Immature natural killer cell (primary cell): Measurements from ENCODE around the gene CLDN22. TPM values are rescaled to one million over a fixed set of nuclear protein-coding genes. Genes with fewer than 3 reads are reported as not detected.

ENCODE experiments used
- DNase-seq, 3 donors: peaks; one replicate each; pipeline ENCODE4 v3.0.0; 2022; ENCODE audit warnings: mixed read lengths in 1 of 3
- H3K27ac Mint-ChIP-seq, 6 donors: one replicate each; pipeline ENCODE4 v1.8.0; 2020; ENCODE audit warnings: mixed read lengths in 6 of 6, mild to moderate bottlenecking in 5 of 6, inconsistent platforms in 4 of 6, moderate library complexity in 3 of 6
- H3K27me3 Mint-ChIP-seq, 3 donors: one replicate each; pipeline ENCODE4 v1.8.0; 2020 to 2021; ENCODE audit warnings: low read depth in 3 of 3, mild to moderate bottlenecking in 3 of 3, mixed read lengths in 3 of 3, moderate library complexity in 3 of 3, inconsistent platforms in 1 of 3
- H3K36me3 Mint-ChIP-seq, 3 donors: one replicate each; pipeline ENCODE4 v1.8.0; 2020; ENCODE audit warnings: mixed read lengths in 3 of 3, inconsistent platforms in 2 of 3, mild to moderate bottlenecking in 2 of 3
- H3K4me1 Mint-ChIP-seq, 2 donors: one replicate each; pipeline ENCODE4 v1.8.0; 2020; ENCODE audit warnings: inconsistent platforms in 2 of 2, mild to moderate bottlenecking in 2 of 2, mixed read lengths in 2 of 2, moderate library complexity in 1 of 2
- H3K4me3 Mint-ChIP-seq, 5 donors: one replicate each; pipeline ENCODE4 v1.8.0; 2020; ENCODE audit warnings: mild to moderate bottlenecking in 5 of 5, mixed read lengths in 5 of 5, inconsistent platforms in 3 of 5, moderate library complexity in 3 of 5
- H3K9me3 Mint-ChIP-seq, 6 donors: one replicate each; pipeline ENCODE4 v1.8.0; 2020; ENCODE audit warnings: mild to moderate bottlenecking in 6 of 6, mixed read lengths in 6 of 6, inconsistent platforms in 4 of 6, moderate library complexity in 3 of 6
- polyA plus RNA-seq, 3 donors: library from polyadenylated mRNA; unstranded; fragments of 300-500 nt; fragmentation: Illumina TruSeq; gene quantifications; one replicate each; pipeline ENCODE4 v1.2.3, GENCODE V29; 2021

The CLDN22 gene
- under 1 TPM in 1 of 3 donors, not detected in 2; 0.52 TPM for polyA plus RNA-seq

DNA sequence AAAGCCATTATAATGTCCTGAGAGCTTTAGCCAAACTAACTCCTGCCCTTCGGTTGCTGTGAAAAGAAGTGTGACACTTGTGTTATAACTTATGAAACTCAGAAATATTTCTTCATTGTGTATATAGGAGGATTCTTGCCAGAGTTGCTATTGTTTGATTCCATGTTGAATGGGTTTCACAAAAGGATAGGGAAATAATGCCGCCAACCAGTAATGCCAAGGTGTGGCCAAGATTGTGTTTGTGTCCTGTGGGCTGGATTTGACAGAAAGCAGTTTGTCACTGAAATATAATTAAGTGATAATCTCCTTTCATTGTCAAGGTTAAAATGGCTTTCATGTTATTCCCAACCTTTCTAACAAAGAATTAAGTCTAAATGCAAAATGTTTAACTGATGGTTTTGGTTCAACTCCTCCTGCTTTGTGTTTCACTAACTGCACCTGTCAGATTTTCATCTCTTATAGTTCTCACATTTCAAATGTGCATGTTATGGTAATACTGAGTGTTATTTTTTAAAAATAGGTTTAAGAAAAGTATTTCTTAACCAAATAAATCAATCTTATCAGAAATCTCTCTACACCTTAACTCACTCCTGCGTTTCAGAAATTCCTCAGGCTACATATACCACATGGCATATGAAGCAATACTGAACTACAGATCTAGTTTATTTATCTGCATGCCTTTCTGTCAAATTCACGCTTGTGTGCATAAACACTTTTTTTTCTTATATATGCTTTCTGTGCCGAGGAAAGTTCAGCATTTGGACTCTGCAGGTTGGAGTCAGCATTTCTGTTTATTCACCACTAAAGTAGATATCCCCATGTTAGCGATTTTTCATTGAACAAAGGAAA is at the start of gene CLDN22:
CLDN22 (minus strand) TSS at position 66 of the 849 bp plus-strand sequence; CDS start at position 8, 58 bp downstream.
- peaks cover 39 to 48% of the 10 kb centered on the region in 2 donors for H3K4me1 Mint-ChIP-seq
- peak within 1 kb of the TSS; percentile 68 to 80 (median 73) for H3K4me3 Mint-ChIP-seq
- peaks cover 0 to 5% (median 0%) of the 10 kb centered on the region in 3 donors for H3K36me3 Mint-ChIP-seq
- DNase-seq = no peak
- H3K9me3 Mint-ChIP-seq = no peaks in the 10 kb centered on the region
- H3K27me3 Mint-ChIP-seq = peaks cover 10 to 22% (median 15%) of the 10 kb centered on the region in 3 donors
- H3K27ac Mint-ChIP-seq = peak within 1 kb of the TSS in 4 of 6 donors; percentile 65 to 85 (median 76)

DNA sequence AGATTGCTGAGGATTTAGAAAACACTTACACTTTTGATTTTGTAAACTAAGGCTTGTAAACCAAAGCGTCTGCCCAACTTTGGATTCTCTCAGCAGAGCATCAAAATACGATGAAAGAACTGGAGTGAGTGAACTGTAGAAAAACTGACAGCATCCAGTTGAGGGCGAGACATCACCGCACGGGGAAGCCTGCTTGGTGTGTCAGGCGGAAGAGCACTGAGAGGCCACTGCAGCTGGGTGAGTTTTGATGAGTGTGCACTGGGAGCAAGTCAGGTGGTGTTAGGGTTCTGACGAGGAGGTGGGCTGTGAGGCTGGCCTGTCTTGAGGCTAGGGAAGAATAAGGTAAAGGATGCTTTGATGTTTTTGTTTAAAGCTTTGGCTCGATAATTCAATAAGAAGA is 49.0 kb upstream of the CLDN22 start:
- Mint-ChIP-seq H3K4me1 (no peaks in the 10 kb centered on the region), H3K9me3 (peaks cover 0 to 2% (median 0%) of the 10 kb centered on the region in 6 donors), H3K36me3 (no peaks in the 10 kb centered on the region), H3K27ac (no peak overlapping the region), H3K27me3 (peaks cover 0 to 9% (median 8%) of the 10 kb centered on the region in 3 donors), H3K4me3 (no peak overlapping the region)
- DNase-seq = no peak

DNA sequence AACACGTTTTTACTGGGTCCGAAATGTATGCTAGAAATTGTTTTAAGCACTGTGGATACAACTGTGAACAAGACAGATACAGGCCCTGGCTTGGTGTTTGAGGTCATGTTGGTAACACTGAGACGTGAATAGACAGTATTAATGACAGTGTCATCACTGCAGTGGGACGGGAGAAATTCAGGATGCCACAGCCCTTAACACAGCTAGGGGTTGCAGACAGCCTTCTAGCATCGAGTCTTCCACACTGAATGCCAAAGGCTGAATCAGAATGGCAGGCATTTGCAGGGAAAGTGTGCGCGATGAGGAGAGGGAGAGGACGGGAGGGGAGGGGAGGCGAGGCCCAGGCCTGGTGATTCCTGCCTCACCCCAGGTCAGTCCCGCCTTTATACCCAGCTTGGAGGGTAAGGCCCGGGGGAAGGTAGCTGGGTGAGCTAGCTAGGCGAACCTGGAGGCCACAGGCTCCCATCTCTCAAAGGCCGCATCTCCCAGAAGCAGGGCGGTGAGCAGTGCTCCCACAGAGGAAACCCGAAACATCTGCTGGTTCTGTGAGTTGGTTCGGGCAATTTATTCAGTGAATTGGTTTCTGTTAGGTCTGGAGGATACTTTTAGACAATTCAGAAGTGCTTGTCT is 46.2 kb upstream of the CLDN22 start:
- H3K9me3 Mint-ChIP-seq = no peaks in the 10 kb centered on the region
- H3K27me3 Mint-ChIP-seq = peaks cover 0 to 4% (median 3%) of the 10 kb centered on the region in 3 donors
- no peak for DNase-seq
- no peak overlapping the region for H3K27ac Mint-ChIP-seq
- H3K4me1 Mint-ChIP-seq = no peaks in the 10 kb centered on the region
- H3K36me3 Mint-ChIP-seq = no peaks in the 10 kb centered on the region
- H3K4me3 Mint-ChIP-seq = no peak overlapping the region

DNA sequence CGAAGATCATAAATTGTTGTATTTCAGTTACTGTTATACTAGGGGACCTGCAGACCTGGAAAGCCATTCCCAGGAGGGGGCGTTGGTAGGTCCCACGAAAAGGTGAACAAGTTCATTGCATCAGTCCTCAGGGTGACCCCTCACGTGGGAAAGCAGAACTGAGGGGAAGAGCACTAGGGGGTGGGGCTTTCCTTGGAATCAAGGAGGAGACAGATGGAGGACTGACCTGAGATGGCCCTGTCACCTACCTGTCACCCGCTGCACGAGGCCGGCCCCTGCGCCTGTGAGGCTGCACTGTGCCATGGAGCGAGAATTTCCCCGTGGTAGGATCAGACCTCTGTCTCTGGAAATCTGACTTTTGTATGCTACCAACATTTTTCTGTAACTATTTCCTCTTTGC is 43.9 kb upstream of the CLDN22 start:
- Mint-ChIP-seq H3K4me3 (no peak overlapping the region), H3K27ac (no peak overlapping the region), H3K9me3 (no peaks in the 10 kb centered on the region)

DNA sequence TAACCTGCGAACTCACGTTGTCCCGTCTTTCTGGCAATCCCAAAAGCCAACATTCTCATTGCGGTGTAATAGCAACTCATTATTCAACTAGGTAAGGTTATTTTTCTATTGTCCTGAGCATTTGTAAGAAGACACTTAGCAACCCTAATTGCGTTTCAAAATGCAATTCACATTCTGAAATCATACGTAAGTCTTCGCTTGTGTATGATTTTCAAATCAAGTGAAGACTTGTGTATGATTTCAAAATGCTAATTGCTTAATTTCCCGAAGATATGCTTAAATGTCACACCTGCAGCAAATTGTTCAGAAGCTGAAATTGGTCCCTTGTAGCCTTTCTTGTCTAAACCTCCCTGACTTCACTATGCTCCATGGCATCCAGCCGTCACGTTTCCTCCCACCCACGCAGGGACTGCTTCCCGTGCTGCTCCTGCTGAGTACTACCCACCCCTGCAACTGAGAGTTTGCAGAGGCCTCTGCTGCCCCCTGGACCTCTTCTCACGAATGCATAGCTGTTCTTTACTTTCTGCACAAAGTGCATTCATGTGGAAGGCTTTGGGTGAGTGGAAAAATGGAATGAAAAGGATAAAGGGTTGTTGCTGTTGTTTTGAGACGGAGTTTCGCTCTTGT is 43.0 kb upstream of the CLDN22 start:
- peaks cover 2 to 7% (median 5%) of the 10 kb centered on the region in 3 donors for H3K27me3 Mint-ChIP-seq
- DNase-seq = no peak
- H3K36me3 Mint-ChIP-seq = no peaks in the 10 kb centered on the region
- H3K4me1 Mint-ChIP-seq = no peaks in the 10 kb centered on the region
- H3K4me3 Mint-ChIP-seq = no peak overlapping the region
- H3K9me3 Mint-ChIP-seq = no peaks in the 10 kb centered on the region
- no peak overlapping the region for H3K27ac Mint-ChIP-seq

More for the DNA sequence above, 43.9 kb upstream of the CLDN22 start:
- H3K27me3 Mint-ChIP-seq = peaks cover 2 to 5% (median 3%) of the 10 kb centered on the region in 3 donors
- H3K4me1 Mint-ChIP-seq = no peaks in the 10 kb centered on the region
- no peaks in the 10 kb centered on the region for H3K36me3 Mint-ChIP-seq
- no peak for DNase-seq

DNA sequence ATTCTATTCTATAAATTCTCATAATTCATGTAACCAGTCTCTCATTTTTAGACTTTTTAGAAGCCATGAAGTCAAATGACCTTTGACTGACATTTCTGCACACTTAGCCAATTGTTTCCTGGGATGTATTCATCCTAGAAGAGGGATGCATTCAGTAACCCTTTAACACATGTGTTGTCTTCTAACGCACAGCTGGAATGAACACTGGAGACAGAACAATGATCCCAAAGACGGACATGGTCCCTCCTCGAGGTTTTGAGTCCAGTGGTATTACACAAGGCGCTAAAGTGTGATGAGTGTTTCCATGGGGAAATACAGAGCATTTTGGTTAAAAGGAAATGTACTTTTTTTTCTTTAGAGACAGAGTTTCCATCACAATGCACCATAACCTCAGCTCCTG is 42.0 kb upstream of the CLDN22 start:
- Mint-ChIP-seq H3K36me3 (no peaks in the 10 kb centered on the region), H3K27me3 (peaks cover 4 to 12% (median 7%) of the 10 kb centered on the region in 3 donors), H3K4me3 (no peak overlapping the region), H3K9me3 (no peaks in the 10 kb centered on the region), H3K27ac (no peak overlapping the region), H3K4me1 (no peaks in the 10 kb centered on the region)
- DNase-seq = no peak

DNA sequence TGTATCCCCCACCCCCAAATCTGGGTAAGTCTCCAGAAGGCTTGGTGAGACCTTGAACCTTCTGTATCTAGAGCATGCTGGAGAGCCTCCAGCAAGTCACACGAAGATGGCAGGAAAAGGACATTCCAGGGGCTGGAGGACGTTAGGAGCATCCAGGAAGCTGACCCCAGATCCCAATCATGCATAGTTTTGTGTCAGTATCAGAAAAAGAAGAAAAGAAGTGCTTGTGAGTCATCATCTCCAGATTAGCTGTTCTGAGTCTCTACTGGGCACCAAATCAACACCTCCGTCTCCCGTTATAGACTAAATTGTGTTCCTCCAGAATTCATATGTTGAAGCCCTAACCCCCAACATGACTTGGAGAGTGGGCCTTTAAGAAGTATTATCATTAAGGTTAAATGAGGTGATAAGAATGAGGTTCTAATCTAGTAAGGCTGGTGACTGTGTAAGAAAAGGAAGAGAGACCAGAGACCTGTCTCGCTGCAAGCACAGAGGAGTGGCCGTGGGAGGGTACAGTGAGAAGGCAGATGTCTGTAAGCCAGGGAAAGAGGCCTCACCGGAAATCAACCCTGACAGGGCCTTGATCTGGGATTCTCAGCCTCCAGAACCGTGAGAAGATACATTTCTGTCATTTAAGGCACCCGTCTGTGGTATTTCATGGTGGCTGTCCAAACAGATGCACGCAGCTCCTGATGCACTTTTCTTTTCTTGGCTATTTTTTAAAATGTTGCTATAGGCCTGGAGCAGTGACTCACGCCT is 40.3 kb upstream of the CLDN22 start:
- peaks cover 7 to 11% (median 7%) of the 10 kb centered on the region in 3 donors for H3K27me3 Mint-ChIP-seq
- no peak for DNase-seq
- no peak overlapping the region for H3K27ac Mint-ChIP-seq
- no peaks in the 10 kb centered on the region for H3K36me3 Mint-ChIP-seq
- no peak overlapping the region for H3K4me3 Mint-ChIP-seq
- H3K9me3 Mint-ChIP-seq = no peaks in the 10 kb centered on the region
- H3K4me1 Mint-ChIP-seq = no peaks in the 10 kb centered on the region

DNA sequence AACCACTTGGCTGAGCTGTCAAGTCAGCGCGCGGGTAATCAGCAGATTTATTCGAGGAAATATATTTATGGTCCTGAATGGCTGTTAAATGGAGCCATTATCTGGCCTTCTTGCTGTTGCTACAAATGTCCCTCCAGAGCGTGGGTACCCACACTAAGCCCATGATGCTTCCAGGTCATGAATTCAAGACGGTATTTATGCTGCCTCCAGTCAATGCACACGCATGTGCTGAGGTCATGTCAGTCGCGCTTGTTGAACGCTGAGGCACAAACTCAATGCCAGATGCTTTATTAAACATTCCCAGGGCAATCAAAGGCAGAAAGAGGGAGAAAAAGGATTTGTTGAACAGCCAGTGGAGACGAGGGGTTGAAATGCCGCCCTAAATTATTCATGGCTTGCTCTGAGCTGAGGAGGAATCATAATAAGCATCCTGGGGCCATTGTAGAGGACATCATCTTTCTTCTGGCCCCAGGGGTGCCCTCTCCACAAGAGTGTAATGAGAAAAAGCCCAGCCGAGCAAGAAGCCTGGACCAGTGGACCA is 38.2 kb upstream of the CLDN22 start:
- Mint-ChIP-seq H3K4me3 (no peak overlapping the region), H3K27me3 (peaks cover 6 to 11% (median 7%) of the 10 kb centered on the region in 3 donors), H3K27ac (no peak overlapping the region), H3K9me3 (no peaks in the 10 kb centered on the region), H3K36me3 (no peaks in the 10 kb centered on the region), H3K4me1 (no peaks in the 10 kb centered on the region)
- DNase-seq = no peak

DNA sequence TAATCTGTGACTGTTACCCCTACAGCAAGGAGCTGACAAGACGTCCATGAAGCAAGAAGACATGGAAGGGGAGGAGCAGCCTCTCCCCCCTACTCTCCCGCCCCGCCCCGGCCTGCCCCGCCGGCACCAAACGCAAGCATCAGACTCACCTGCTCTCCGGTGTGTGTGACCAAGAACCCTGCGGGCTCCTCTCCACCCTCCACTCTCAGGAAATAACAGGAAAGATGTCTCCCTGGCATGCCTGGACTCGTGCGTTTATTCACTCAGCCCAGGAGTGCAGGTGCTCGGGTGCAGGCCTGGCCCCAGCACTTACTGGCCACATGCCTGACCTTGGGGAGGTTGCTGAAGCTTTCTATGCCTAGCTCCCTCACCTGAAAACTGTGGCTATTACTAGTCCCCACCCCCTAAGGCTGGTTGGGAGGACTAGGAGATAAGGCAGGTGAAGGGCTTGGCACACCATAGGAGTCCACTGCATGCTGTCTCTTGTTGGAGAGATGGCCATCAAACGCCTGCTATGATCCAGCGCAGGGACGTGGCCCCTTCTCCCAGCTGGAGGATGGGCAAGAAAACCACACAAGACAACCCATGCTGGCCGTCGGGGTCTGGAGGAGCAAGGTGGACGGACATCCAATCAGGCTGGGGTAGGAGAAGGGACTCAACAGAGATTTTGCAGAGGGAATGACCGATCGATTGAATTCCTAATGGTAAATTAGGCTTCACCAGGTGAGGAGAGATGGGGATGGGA is 37.0 kb upstream of the CLDN22 start:
- Mint-ChIP-seq H3K4me3 (no peak overlapping the region), H3K4me1 (no peaks in the 10 kb centered on the region), H3K27ac (no peak overlapping the region), H3K9me3 (no peaks in the 10 kb centered on the region), H3K27me3 (peaks cover 7 to 11% (median 10%) of the 10 kb centered on the region in 3 donors), H3K36me3 (no peaks in the 10 kb centered on the region)
- DNase-seq = no peak

DNA sequence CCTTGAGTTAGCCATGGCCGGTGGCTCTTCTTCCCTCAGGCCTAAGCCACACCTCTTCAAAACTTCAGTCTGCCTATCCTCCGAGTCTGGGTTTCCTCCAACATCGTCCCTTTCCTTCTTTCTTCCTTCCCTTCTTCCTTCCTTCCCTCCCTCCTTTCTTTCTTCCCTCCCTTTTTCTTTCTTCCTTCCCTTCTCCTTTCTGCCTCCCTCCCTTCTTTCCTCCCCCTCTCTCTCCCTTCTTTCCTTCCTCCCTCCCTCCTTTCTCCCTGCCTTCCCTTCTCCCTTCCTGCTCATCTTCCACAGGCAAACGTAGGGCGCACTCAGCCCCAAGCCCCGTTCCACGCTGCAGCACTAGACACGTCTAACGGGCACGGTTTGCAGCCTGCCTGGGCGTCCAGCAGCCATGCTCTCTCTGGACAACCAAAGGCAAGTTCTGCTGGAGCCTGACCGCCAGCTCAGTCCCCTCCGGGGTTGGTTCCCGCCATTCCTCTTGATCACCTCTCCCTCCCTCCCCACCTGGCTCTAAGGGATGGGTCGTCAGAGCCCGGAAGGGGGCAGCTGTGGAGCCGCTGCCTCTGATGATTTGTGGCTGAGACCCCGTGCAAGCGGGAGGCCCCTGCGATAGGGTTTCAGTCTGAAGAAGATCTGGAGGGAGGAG is 36.2 kb upstream of the CLDN22 start:
- no peak overlapping the region for H3K4me3 Mint-ChIP-seq
- H3K4me1 Mint-ChIP-seq = no peaks in the 10 kb centered on the region
- H3K36me3 Mint-ChIP-seq = no peaks in the 10 kb centered on the region
- no peaks in the 10 kb centered on the region for H3K9me3 Mint-ChIP-seq
- H3K27me3 Mint-ChIP-seq = peaks cover 10 to 11% (median 11%) of the 10 kb centered on the region in 3 donors
- H3K27ac Mint-ChIP-seq = no peak overlapping the region
- DNase-seq = no peak

DNA sequence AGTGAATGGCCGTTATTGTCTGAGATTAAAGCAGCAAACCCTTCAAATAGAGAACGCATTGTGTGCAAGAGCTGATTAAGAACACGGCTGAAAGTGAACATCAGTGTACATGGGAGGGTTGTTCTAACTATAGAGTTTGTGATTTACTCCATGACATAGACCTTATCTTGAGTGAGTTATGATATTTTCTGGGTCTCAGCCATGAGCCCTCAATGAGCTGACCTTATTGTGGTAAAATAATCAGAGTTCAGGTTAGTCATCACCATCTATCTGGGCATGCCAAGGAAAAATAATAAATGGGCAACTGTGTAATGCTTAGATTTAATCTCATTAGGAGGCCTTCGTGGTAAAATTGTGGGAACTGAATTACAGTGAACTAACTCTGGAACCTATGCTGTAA is 35.3 kb upstream of the CLDN22 start:
- H3K9me3 Mint-ChIP-seq = peaks cover 0 to under 1% (median 0%) of the 10 kb centered on the region in 6 donors
- H3K36me3 Mint-ChIP-seq = no peaks in the 10 kb centered on the region
- H3K27ac Mint-ChIP-seq = no peak overlapping the region
- no peak overlapping the region for H3K4me3 Mint-ChIP-seq
- H3K27me3 Mint-ChIP-seq = peaks cover 8 to 15% (median 11%) of the 10 kb centered on the region in 3 donors
- H3K4me1 Mint-ChIP-seq = peaks cover 1 to 3% of the 10 kb centered on the region in 2 donors
- no peak for DNase-seq

DNA sequence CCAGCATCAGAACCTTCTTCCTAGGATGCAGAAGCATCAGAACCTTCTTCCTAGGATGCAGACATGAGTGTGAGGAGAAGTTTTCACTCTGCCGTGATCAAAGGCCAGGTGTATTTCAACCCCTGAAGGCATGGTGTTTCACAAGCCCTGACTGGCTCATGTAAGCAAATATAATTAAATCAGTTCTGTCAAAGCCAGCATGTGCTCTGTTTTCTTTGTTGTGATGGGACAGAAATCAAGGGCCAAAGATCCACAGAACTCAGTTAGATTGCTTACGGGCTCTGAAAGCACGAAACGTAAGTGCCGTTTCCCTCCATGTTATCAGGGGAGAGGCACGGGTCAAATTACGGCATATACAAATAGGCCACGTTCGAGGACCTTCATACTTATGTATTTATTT is 34.1 kb upstream of the CLDN22 start:
- Mint-ChIP-seq H3K9me3 (peaks cover 0 to 2% (median 0%) of the 10 kb centered on the region in 6 donors), H3K4me3 (no peak overlapping the region), H3K27me3 (peaks cover 7 to 15% (median 11%) of the 10 kb centered on the region in 3 donors), H3K4me1 (peaks cover 2 to 10% of the 10 kb centered on the region in 2 donors), H3K27ac (no peak overlapping the region), H3K36me3 (no peaks in the 10 kb centered on the region)
- no peak for DNase-seq
